K562 (cell line): Measurements from ENCODE around the gene VWA3A. TPM values are rescaled to one million over a fixed set of nuclear protein-coding genes. Genes with fewer than 3 reads are reported as not detected.

ENCODE experiments used
- ATAC-seq: fragments of 200-7000 bp; cut with Tn5 transposase; 3 replicates; pipeline ENCODE4 v1.9.1; 2020; ENCODE audit warnings: moderate library complexity
- BruUV-seq: library from RNA; stranded (reverse); fragments of 400-500 nt; replicated peaks from 2 replicates; lab custom pipeline; 2021; lab: Mats Ljungman, UMichigan
- CTCF ChIA-PET: fragments of 300-600 bp; formaldehyde crosslinking; extraction: SDS; loops from one replicate; lab custom pipeline; 2021; ENCODE audit warnings: low intra/inter-chr PET ratio; lab: Yijun Ruan, JAX
- POLR2A ChIA-PET: fragments of 300-600, 350-650 bp; sonication (Branson Sonifier 250); formaldehyde crosslinking; extraction: SDS; loops from one replicate; lab custom pipeline; 2021; ENCODE audit warnings: antibody characterized with exemption, inconsistent platforms; lab: Yijun Ruan, JAX
- DNase-seq, 4 experiments: peaks; one replicate each; pipeline versions ENCODE4 v3.0.0 to v3.0.0-alpha.2; 2011 to 2018; ENCODE audit warnings: low spot score in 3 of 4, mixed read lengths in 3 of 4; ENCODE audit errors: extremely low read depth in 1 of 4
- FAIRE-seq: peaks from 2 replicates; lab custom pipeline; 2011; peaks lifted over from hg19 to GRCh38; lab: Jason Lieb, UNC
- H2AFZ ChIP-seq: 2 replicates; pipeline ENCODE4 v1.6.0; 2011; ENCODE audit warnings: low read depth, low read length, control low read depth, inconsistent platforms
- H3K27ac ChIP-seq: fragments of 200-600 bp; 3 replicates; pipeline ENCODE4 v1.8.0; 2011; ENCODE audit warnings: low read depth, mild to moderate bottlenecking, control low read depth, inconsistent platforms, low read length, moderate library complexity, mixed read lengths; ENCODE audit errors: extremely low read depth
- H3K27me3 ChIP-seq, 2 experiments: fragments of 300-600 bp in 1 of 2; 2 replicates in 1 of 2; 3 replicates in 1 of 2; pipeline versions ENCODE4 v1.6.0 to v1.8.0; 2011; ENCODE audit warnings: inconsistent platforms in 2 of 2, low read length in 2 of 2, mild to moderate bottlenecking in 1 of 2, mixed read lengths in 1 of 2, moderate library complexity in 1 of 2; ENCODE audit not compliant: control insufficient read depth in 2 of 2, insufficient read depth in 2 of 2
- H3K36me3 ChIP-seq: fragments of 300-600 bp; 3 replicates; pipeline ENCODE4 v1.8.0; 2011; ENCODE audit warnings: mild to moderate bottlenecking, low read length, inconsistent platforms; ENCODE audit not compliant: control insufficient read depth, insufficient read depth
- H3K4me1 ChIP-seq, 2 experiments: fragments of 200-600 bp in 1 of 2; replicated peaks in 1 of 2; 2 replicates in 1 of 2; 3 replicates in 1 of 2; pipeline versions ENCODE4 v1.5.1 to v1.8.0; 2011; ENCODE audit warnings: inconsistent platforms in 2 of 2, low read length in 2 of 2, mild to moderate bottlenecking in 1 of 2, mixed read lengths in 1 of 2, moderate library complexity in 1 of 2; ENCODE audit not compliant: control insufficient read depth in 2 of 2, insufficient read depth in 2 of 2
- H3K4me2 ChIP-seq: 2 replicates; pipeline ENCODE4 v1.6.1; 2011; ENCODE audit warnings: low read length, control low read depth, inconsistent platforms, mixed read lengths; ENCODE audit not compliant: insufficient read depth
- H3K4me3 ChIP-seq: fragments of 200-600 bp; sonication (generic), shearing (Covaris generic); 2 replicates; pipeline ENCODE4 v1.5.1; 2016; ENCODE audit warnings: control low read depth, inconsistent platforms
- H3K79me2 ChIP-seq: fragments of 200-600 bp; 3 replicates; pipeline ENCODE4 v1.8.0; 2011; ENCODE audit warnings: low read length, inconsistent platforms; ENCODE audit not compliant: control insufficient read depth, insufficient read depth
- H3K9ac ChIP-seq, 2 experiments: 2 replicates each; pipeline versions ENCODE4 v1.6.0 to v1.6.1; 2011; ENCODE audit warnings: low read depth in 2 of 2, low read length in 2 of 2, control low read depth in 1 of 2, inconsistent platforms in 1 of 2, mild to moderate bottlenecking in 1 of 2, mixed read lengths in 1 of 2; ENCODE audit not compliant: insufficient read depth in 1 of 2
- H3K9me1 ChIP-seq: one replicate; pipeline ENCODE4 v1.6.0; 2011; ENCODE audit warnings: inconsistent platforms, mild to moderate bottlenecking, low read length, moderate library complexity; ENCODE audit not compliant: control insufficient read depth, insufficient read depth
- H3K9me3 ChIP-seq: replicated peaks from 2 replicates; pipeline ENCODE4 v1.5.1; 2011; ENCODE audit warnings: low read depth, low read length, inconsistent platforms; ENCODE audit not compliant: control insufficient read depth, insufficient read depth
- H4K20me1 ChIP-seq: replicated peaks from 2 replicates; pipeline ENCODE4 v1.6.1; 2011; ENCODE audit warnings: low read length, inconsistent platforms, mixed read lengths; ENCODE audit not compliant: control insufficient read depth, insufficient read depth
- NR1H2 ChIP-seq: sonication (generic); formaldehyde crosslinking; IDR thresholded peaks from 2 replicates; pipeline ENCODE4 v1.4.0; 2020; ENCODE audit warnings: mild to moderate bottlenecking, missing genetic modification reagents
- RAD21 ChIP-seq, 2 experiments: fragments of 250-450 bp in 1 of 2; fragments of 450-650 bp in 1 of 2; sonication (Bioruptor Pico) in 1 of 2; formaldehyde crosslinking in 1 of 2; IDR thresholded peaks in 1 of 2; conservative IDR thresholded peaks in 1 of 2; 2 replicates each; pipeline versions ENCODE4 v1.4.0 to v1.8.0; 2020 to 2022; ENCODE audit warnings: mild to moderate bottlenecking in 2 of 2, moderate library complexity in 1 of 2
- ZNF384 ChIP-seq: IDR thresholded peaks from 2 replicates; pipeline ENCODE4 v1.6.1; 2012; ENCODE audit warnings: low read depth, low read length, improper control_type of control experiment
- whole genome bisulfite sequencing: fragments of 100-300 bp; shearing (Covaris generic); methylation state at CpG from one replicate; pipeline ENCODE4 v1.1.6; 2016; ENCODE audit warnings: low coverage, mixed read lengths; ENCODE audit not compliant: insufficient coverage; ENCODE audit errors: missing lambda C conversion rate; 5-methylcytosine and 5-hydroxymethylcytosine counted together
- in situ Hi-C: fragments of 300-500 bp; cut with MboI; formaldehyde crosslinking; loops from 4 replicates; pipeline ENCODE4 v1.15.0; 2018; ENCODE audit warnings: inconsistent platforms, mixed read lengths
- intact Hi-C: fragments of 100-400 bp; cut with micrococcal nuclease; formaldehyde crosslinking; loops from 2 replicates; pipeline ENCODE4 v1.14.2; 2022
- polyA plus RNA-seq, 8 experiments: library from polyadenylated mRNA; depleted of rRNA in 4 of 8; stranded (reverse) in 5 of 8; unstranded in 3 of 8; fragments of >200 nt; fragmentation: Nextera tagmentation in 2 of 8; fragmentation: Illumina TruSeq in 1 of 8; extraction: Ambion mirVana in 2 of 8; extraction: Trizol in 1 of 8; gene quantifications; 2 replicates each; pipeline versions ENCODE4 v1.2.1 to v1.2.3, GENCODE V29; 2011 to 2014; ENCODE audit warnings: inconsistent platforms in 1 of 8, missing spikeins in 1 of 8
- total RNA-seq, 7 experiments: library from RNA; depleted of rRNA in 6 of 7; stranded (reverse); fragments of >200 nt in 6 of 7; fragmentation: Illumina TruSeq in 2 of 7; extraction: Trizol in 2 of 7; gene quantifications; 2 replicates each; pipeline versions ENCODE4 v1.2.1 to v1.2.3, GENCODE V29; 2011 to 2021; ENCODE audit warnings: low replicate concordance in 1 of 7
- TF ChIP-seq, protein P1 (sequence below), 3 experiments: IDR thresholded peaks in 2 of 3; conservative IDR thresholded peaks in 1 of 3; 2 replicates each; pipeline ENCODE4 v1.5.1; 2011 to 2012; ENCODE audit warnings: low read length in 3 of 3, mild to moderate bottlenecking in 3 of 3, control low read depth in 2 of 3, improper control_type of control experiment in 1 of 3, inconsistent platforms in 1 of 3, low read depth in 1 of 3, mixed read lengths in 1 of 3, moderate library complexity in 1 of 3; ENCODE audit not compliant: insufficient read depth in 2 of 3

VWA3A gene
- total and polyA plus RNA-seq, 9 of the 15 experiments (the other 6 are each of a cell fraction or from before 2014, with no cell fraction given) = not detected

- no peaks in the 10 kb centered on the region for H3K9me1 ChIP-seq
- TF ChIP-seq NR1H2 = no peak
- TF ChIP-seq, protein P1, sequence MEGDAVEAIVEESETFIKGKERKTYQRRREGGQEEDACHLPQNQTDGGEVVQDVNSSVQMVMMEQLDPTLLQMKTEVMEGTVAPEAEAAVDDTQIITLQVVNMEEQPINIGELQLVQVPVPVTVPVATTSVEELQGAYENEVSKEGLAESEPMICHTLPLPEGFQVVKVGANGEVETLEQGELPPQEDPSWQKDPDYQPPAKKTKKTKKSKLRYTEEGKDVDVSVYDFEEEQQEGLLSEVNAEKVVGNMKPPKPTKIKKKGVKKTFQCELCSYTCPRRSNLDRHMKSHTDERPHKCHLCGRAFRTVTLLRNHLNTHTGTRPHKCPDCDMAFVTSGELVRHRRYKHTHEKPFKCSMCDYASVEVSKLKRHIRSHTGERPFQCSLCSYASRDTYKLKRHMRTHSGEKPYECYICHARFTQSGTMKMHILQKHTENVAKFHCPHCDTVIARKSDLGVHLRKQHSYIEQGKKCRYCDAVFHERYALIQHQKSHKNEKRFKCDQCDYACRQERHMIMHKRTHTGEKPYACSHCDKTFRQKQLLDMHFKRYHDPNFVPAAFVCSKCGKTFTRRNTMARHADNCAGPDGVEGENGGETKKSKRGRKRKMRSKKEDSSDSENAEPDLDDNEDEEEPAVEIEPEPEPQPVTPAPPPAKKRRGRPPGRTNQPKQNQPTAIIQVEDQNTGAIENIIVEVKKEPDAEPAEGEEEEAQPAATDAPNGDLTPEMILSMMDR (IDR thresholded peaks at IDR 0.05 in 2 of 3, conservative IDR thresholded peaks at IDR 0.05 in 1 of 3; ENCODE audit: insufficient read depth in 2 of 3, low read depth in 1 of 3, low read length in 3 of 3) = peak in 2 of 3 experiments; percentile 48 to 55; a peak in 4 of 6 replicates
- peak in 1 of 2 experiments; percentile 44; a peak in 1 of 4 replicates for TF ChIP-seq RAD21 (CRISPR knock-in tag; conservative IDR thresholded peaks at IDR 0.05 in 1 of 2, IDR thresholded peaks at IDR 0.05 in 1 of 2)
- TF ChIP-seq ZNF384 = peak; percentile 64
- no peak overlapping the region for H3K27ac ChIP-seq
- FAIRE-seq (peak; percentile 56), DNase-seq (peak in 2 of 4 experiments; percentile 30 to 33), ATAC-seq (peak; percentile 79)
- H3K27me3 ChIP-seq = peaks cover 6 to 12% of the 10 kb centered on the region in 2 experiments; a peak in 4 of 5 replicates
- no peak overlapping the region for H2AFZ ChIP-seq
- in situ Hi-C loops = loop anchor here (25.0 kb wide), 1 partner anchor 311 kb away; no protein-coding TSS in a partner anchor
- no peaks in the 10 kb centered on the region for H3K36me3 ChIP-seq
- intact Hi-C loops = no loop called here
- H3K79me2 ChIP-seq = no peaks in the 10 kb centered on the region
- ChIA-PET CTCF (interaction anchor here (0.7 kb wide), 1 partner anchor 460 kb away, joined by 3 read pairs; no protein-coding TSS in a partner anchor), POLR2A (interaction anchor here (0.6 to 0.8 kb wide), 2 partner anchors 14 to 26 kb away, joined by 3 read pairs; no protein-coding TSS in a partner anchor)
- no peaks in the 10 kb centered on the region; the same call in 1 of the 2 replicates for H4K20me1 ChIP-seq
- H3K4me2 ChIP-seq = no peak overlapping the region
- H3K4me3 ChIP-seq = no peak overlapping the region
- H3K9me3 ChIP-seq = no peaks in the 10 kb centered on the region
- H3K9ac ChIP-seq = no peak overlapping the region
- H3K4me1 ChIP-seq = no peaks in the 10 kb centered on the region
- no TSS peak for BruUV-seq
- WGBS = 0% methylated on average over 3 of the region's 3 CpGs
Observed at GRCh38 chr16:22123146-22123545, 30.8 kb downstream of the VWA3A start.
